Measurements from ENCODE around the gene URM1. TPM values are rescaled to one million over a fixed set of nuclear protein-coding genes. Genes with fewer than 3 reads are reported as not detected.

Gene URM1
- total RNA-seq, 1 donor from 2014 or later = 37.5 TPM

GRCh38 chr9:128406848-128407391, 35.7 kb downstream of the URM1 start:
- Histone ChIP-seq H3K27ac (no peak overlapping the region), H3K4me1 (no peaks in the 10 kb centered on the region), H3K36me3 (no peaks in the 10 kb centered on the region), H3K4me3 (no peak overlapping the region), H3K27me3 (no peaks in the 10 kb centered on the region), H3K9me3 (no peaks in the 10 kb centered on the region)
- intact Hi-C loops (cut with DNase I) = no loop called here
- no peak for DNase-seq (ENCODE audit: low spot score in 2 of 2)
- TF ChIP-seq, protein P1, sequence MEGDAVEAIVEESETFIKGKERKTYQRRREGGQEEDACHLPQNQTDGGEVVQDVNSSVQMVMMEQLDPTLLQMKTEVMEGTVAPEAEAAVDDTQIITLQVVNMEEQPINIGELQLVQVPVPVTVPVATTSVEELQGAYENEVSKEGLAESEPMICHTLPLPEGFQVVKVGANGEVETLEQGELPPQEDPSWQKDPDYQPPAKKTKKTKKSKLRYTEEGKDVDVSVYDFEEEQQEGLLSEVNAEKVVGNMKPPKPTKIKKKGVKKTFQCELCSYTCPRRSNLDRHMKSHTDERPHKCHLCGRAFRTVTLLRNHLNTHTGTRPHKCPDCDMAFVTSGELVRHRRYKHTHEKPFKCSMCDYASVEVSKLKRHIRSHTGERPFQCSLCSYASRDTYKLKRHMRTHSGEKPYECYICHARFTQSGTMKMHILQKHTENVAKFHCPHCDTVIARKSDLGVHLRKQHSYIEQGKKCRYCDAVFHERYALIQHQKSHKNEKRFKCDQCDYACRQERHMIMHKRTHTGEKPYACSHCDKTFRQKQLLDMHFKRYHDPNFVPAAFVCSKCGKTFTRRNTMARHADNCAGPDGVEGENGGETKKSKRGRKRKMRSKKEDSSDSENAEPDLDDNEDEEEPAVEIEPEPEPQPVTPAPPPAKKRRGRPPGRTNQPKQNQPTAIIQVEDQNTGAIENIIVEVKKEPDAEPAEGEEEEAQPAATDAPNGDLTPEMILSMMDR (IDR thresholded peaks at IDR 0.05) = no peak

DNA sequence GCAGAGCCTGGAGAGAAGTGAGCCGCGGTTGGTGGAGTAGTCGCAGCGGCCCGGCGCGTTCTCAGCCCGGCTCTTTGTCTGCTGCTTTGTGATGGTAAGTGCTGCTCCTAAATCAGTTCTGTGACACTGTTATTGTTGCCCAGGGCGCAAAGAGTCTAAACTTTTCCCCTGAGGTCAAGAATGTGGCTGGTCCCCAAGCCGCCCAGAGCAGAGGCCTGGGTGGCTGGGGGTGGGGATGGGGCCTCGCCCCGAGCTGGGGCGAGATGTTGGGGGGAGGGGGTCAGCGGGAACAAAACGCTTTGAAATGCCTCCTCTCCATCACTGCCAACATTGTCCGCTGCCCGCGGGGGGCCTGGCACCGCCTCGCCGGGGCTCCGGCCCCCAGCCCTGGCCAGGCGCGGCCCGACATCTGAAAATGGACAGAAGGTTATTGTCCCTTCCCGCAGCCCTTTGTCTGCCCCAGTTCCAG, 37.8 kb downstream of the URM1 start:
- H3K9me3 ChIP-seq = no peaks in the 10 kb centered on the region
- H3K27ac ChIP-seq = no peak overlapping the region
- DNase-seq (ENCODE audit: low spot score in 2 of 2) = no peak
- intact Hi-C loops (cut with DNase I) = no loop called here
- H3K27me3 ChIP-seq = no peaks in the 10 kb centered on the region
- H3K4me1 ChIP-seq = no peaks in the 10 kb centered on the region
- H3K4me3 ChIP-seq = no peak overlapping the region
- H3K36me3 ChIP-seq = no peaks in the 10 kb centered on the region
- TF ChIP-seq, protein P1 (IDR thresholded peaks at IDR 0.05) = no peak

DNA sequence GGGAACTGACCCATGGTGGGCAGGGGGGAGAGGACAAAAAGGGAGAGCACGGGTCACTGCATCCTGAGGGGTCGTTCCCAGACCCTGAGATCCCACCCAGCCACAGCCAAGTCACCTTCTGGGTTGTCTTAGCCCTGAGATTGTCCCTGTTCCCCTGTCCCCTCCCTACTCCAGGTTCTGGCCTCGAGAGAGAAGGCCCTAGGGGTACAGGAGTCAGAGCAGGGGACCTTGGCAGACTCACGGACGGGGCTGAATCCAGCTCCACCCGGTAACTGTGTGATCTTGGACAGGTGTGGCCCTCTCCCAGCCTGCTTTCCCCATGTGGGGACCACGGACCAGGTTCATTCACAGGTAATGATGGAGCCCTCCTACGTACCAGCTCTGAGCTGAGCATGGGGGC, 38.3 kb downstream of the URM1 start:
- Histone ChIP-seq H3K27me3 (no peaks in the 10 kb centered on the region), H3K9me3 (no peaks in the 10 kb centered on the region), H3K4me1 (no peaks in the 10 kb centered on the region), H3K4me3 (no peak overlapping the region), H3K27ac (no peak overlapping the region), H3K36me3 (no peaks in the 10 kb centered on the region)
- no peak for DNase-seq (ENCODE audit: low spot score in 2 of 2)
- intact Hi-C loops (cut with DNase I) = no loop called here
- TF ChIP-seq, protein P1 (IDR thresholded peaks at IDR 0.05) = no peak

DNA sequence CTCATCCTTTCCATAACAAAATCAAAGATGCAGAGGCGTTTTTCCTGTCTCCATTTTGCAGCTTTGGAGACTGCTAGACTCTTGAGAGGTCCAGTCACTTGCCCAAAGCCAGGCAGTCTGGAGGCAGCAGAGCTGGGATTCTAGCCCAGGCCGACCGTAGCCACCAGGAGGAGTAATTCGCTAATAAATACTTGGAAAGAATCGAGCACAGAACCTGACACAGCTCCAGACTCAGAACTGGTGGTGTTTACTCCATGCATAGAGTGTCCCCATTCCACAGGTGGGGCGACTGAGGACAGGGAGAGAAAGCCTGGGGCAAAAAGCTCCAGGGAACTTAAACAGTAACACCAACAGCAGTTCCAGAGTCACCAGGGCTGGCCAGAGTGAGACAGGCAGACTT, 38.8 kb downstream of the URM1 start:
- Histone ChIP-seq H3K4me1 (no peaks in the 10 kb centered on the region), H3K36me3 (no peaks in the 10 kb centered on the region), H3K9me3 (no peaks in the 10 kb centered on the region), H3K27me3 (no peaks in the 10 kb centered on the region), H3K4me3 (no peak overlapping the region), H3K27ac (no peak overlapping the region)
- TF ChIP-seq, protein P1 (IDR thresholded peaks at IDR 0.05) = no peak
- intact Hi-C loops (cut with DNase I) = no loop called here
- DNase-seq (ENCODE audit: low spot score in 2 of 2) = no peak

- Histone ChIP-seq H3K27ac (no peak overlapping the region), H3K4me1 (no peaks in the 10 kb centered on the region), H3K4me3 (no peak overlapping the region), H3K27me3 (no peaks in the 10 kb centered on the region), H3K9me3 (no peaks in the 10 kb centered on the region), H3K36me3 (no peaks in the 10 kb centered on the region)
- intact Hi-C loops (cut with DNase I) = no loop called here
- no peak for DNase-seq (ENCODE audit: low spot score in 2 of 2)
- TF ChIP-seq, protein P1 (IDR thresholded peaks at IDR 0.05) = no peak
These were observed 40.4 kb downstream of the URM1 start for GRCh38 chr9:128411364-128412119.

Data from ascending aorta (tissue), 2 donors.